ENCODE results near the gene EYS. TPM values are rescaled to one million over a fixed set of nuclear protein-coding genes. Genes with fewer than 3 reads are reported as not detected.

The EYS gene
- total and polyA plus RNA-seq, 2 of the 8 experiments (the other 6 are each of a cell fraction or from before 2014, with no cell fraction given), result 0.05 to 0.13 TPM

- TF ChIP-seq, protein P1, sequence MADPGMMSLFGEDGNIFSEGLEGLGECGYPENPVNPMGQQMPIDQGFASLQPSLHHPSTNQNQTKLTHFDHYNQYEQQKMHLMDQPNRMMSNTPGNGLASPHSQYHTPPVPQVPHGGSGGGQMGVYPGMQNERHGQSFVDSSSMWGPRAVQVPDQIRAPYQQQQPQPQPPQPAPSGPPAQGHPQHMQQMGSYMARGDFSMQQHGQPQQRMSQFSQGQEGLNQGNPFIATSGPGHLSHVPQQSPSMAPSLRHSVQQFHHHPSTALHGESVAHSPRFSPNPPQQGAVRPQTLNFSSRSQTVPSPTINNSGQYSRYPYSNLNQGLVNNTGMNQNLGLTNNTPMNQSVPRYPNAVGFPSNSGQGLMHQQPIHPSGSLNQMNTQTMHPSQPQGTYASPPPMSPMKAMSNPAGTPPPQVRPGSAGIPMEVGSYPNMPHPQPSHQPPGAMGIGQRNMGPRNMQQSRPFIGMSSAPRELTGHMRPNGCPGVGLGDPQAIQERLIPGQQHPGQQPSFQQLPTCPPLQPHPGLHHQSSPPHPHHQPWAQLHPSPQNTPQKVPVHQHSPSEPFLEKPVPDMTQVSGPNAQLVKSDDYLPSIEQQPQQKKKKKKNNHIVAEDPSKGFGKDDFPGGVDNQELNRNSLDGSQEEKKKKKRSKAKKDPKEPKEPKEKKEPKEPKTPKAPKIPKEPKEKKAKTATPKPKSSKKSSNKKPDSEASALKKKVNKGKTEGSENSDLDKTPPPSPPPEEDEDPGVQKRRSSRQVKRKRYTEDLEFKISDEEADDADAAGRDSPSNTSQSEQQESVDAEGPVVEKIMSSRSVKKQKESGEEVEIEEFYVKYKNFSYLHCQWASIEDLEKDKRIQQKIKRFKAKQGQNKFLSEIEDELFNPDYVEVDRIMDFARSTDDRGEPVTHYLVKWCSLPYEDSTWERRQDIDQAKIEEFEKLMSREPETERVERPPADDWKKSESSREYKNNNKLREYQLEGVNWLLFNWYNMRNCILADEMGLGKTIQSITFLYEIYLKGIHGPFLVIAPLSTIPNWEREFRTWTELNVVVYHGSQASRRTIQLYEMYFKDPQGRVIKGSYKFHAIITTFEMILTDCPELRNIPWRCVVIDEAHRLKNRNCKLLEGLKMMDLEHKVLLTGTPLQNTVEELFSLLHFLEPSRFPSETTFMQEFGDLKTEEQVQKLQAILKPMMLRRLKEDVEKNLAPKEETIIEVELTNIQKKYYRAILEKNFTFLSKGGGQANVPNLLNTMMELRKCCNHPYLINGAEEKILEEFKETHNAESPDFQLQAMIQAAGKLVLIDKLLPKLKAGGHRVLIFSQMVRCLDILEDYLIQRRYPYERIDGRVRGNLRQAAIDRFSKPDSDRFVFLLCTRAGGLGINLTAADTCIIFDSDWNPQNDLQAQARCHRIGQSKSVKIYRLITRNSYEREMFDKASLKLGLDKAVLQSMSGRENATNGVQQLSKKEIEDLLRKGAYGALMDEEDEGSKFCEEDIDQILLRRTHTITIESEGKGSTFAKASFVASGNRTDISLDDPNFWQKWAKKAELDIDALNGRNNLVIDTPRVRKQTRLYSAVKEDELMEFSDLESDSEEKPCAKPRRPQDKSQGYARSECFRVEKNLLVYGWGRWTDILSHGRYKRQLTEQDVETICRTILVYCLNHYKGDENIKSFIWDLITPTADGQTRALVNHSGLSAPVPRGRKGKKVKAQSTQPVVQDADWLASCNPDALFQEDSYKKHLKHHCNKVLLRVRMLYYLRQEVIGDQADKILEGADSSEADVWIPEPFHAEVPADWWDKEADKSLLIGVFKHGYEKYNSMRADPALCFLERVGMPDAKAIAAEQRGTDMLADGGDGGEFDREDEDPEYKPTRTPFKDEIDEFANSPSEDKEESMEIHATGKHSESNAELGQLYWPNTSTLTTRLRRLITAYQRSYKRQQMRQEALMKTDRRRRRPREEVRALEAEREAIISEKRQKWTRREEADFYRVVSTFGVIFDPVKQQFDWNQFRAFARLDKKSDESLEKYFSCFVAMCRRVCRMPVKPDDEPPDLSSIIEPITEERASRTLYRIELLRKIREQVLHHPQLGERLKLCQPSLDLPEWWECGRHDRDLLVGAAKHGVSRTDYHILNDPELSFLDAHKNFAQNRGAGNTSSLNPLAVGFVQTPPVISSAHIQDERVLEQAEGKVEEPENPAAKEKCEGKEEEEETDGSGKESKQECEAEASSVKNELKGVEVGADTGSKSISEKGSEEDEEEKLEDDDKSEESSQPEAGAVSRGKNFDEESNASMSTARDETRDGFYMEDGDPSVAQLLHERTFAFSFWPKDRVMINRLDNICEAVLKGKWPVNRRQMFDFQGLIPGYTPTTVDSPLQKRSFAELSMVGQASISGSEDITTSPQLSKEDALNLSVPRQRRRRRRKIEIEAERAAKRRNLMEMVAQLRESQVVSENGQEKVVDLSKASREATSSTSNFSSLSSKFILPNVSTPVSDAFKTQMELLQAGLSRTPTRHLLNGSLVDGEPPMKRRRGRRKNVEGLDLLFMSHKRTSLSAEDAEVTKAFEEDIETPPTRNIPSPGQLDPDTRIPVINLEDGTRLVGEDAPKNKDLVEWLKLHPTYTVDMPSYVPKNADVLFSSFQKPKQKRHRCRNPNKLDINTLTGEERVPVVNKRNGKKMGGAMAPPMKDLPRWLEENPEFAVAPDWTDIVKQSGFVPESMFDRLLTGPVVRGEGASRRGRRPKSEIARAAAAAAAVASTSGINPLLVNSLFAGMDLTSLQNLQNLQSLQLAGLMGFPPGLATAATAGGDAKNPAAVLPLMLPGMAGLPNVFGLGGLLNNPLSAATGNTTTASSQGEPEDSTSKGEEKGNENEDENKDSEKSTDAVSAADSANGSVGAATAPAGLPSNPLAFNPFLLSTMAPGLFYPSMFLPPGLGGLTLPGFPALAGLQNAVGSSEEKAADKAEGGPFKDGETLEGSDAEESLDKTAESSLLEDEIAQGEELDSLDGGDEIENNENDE (IDR thresholded peaks at IDR 0.05; ENCODE audit: insufficient replicate concordance, low read length), result no peak
- no peak for TF ChIP-seq CTBP2 (IDR thresholded peaks at IDR 0.05; ENCODE audit: borderline replicate concordance, insufficient read depth, insufficient read length, low read length)
- TF ChIP-seq SAP30 (IDR thresholded peaks at IDR 0.05; ENCODE audit: insufficient read depth, insufficient replicate concordance, low read length), result no peak
- TF ChIP-seq SIX5 (IDR thresholded peaks at IDR 0.05; ENCODE audit: low read depth, low read length), result no peak
Observed at GRCh38 chr6:63750400-63750799, 1956.6 kb downstream of the EYS start (continued).

Data from H1 (cell line).